Eye (tissue), 1 donor: Measurements from ENCODE around the gene ZNF732.
"Not testable (repeated sequence)": the region's sequence is repeated elsewhere in the genome, so short reads cannot be mapped to it uniquely, and the experiment has no call there.

Experiments used
- DNase-seq: peaks from one replicate; pipeline ENCODE4 v3.0.0-alpha.2; 2015

The ZNF732 gene

DNA sequence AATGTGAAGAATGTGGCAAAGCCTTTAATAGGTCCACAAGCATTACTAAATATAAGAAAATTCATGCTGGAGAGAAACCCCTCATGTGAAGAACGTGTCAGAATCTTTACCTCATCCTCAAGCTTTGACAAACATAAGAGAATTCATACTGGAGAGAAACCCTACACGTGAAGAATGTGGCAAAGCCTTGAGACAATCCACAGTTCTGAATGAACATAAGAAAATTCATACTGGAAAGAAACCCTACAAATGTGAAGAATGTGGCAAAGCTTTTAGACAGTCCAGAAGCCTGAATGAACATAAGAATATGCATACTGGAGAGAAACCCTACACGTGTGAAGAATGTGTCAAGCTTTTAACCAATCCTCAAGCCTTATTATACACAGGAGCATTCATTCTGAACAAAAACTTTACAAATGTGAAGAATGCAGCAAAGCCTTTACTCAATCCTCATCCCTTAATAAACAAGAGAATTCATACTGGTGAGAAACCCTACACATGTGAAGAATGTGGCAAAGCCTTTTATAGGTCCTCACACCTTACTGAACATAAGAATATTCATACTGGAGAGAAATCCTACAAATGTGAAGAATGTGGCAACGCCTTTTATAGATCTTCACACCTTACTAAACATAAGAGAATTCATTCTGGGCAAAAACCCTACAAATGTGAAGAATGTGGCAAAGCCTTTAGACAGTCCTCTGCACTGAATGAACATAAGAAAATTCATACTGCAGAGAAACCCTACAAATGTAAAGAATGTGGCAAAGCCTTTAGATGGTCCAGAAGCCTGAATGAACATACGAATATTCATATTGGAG, 51.1 kb downstream of the ZNF732 start:
- no peak for DNase-seq

DNA sequence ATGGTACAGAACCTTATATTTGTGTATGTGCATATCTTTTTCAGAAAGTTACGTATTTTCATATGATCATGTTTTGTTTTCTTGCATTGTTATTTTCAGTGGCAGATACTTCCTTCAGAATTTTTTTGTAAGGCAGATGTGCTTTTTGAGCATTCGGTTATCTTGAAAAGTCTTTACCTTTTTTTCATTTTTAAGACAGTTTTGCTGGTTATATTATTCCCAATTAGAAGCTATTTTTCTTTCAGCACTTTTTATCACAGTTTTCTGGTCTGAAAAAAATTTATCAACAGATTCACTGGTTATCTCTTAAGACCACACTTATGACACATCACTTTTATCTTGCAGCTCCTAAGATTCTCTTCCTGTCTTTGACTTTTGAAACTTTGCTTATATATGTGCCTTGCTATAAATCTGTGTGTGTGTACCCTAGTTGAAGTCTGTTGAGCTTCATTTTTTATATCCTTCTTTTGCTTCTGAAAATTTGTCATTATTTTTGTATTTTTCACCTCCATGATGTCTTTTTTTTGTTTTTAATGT, 53.1 kb downstream of the ZNF732 start:
- no peak for DNase-seq

DNA sequence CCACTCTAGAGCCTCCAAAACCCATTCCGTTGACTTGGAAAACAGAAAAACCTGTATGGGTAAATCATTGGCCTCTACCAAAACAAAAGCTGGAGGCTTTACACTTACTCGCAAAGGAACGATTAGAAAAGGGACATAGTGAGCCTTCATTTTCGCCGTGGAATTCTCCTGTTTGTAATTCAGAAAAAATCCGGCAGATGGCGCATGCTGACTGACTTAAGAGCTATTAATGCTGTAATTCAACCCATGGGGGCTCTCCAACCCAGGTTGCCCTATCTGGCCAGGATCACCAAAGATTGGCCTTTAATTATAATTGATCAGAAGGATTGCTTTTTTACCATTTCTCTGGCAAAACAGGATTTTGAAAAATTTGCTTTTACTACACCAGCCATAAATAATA, 60.8 kb downstream of the ZNF732 start:
- DNase-seq = peak; percentile 18

DNA sequence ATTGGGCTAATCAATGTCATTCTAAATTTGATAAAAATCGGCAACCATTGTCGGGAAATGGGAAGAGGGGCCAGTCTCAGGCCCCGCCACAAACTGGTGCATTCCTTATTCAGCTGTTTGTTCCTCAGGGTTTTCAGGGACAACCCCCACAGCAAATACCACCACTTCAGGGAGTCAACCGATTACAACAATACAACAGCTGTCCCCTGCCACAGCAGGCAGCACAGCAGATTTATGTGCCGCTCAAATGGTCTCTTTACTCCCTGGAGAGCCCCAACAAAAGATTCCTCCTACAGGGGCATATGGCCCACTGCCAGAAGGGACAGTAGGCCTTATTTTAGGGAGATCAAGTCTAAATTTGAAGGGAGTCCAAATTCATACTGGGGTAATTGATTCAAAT, 61.8 kb downstream of the ZNF732 start:
- DNase-seq = no peak

DNA sequence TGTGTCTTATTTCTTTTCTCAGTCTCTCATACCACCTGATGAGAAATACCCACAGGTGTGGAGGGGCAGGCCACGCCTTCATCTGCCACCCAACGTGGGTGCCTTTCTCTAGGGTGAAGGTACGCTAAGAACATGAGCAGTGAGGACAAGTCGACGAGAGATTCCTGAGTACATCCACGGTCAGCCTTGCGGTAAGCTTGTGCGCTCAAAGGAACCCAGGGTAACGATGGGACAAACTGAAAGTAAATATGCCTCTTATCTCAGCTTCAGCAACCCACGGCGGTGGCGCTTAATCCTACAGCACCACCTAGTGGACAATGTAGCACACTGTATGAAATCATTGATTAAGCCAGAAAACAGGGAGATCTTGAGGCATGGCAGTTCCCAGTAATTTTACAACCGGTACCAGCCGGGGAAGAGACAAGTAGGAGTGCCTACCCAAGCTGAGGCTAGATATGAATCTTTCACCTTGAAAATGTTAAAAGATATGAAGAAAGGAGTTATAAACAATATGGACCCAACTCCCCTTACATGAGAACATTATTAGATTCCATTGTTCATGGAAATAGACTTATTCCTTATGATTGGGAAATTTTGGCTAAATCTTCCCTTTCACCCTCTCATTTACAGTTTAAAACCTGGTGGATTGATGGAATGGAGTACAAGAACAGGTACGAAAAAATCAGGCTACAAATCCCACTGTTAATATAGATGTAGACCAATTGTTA, 63.0 kb downstream of the ZNF732 start:
- peak; percentile 7 for DNase-seq

DNA sequence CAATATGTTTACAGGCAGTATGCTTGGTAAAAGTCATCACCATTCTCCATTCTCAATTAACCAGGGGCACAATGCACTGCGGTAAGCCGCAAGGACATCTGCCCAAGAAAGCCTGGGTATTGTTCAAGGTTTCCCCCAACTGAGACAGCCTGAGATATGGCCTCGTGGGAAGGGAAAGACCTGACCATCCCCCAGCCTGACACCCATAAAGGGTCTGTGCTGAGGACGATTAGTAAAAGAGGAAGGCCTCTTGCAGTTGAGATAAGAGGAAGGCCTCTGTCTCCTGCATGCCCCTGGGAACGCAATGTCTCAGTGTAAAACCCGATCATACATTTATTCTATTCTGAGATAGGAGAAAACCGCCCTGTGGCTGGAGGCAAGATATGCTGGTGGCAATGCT, 63.9 kb downstream of the ZNF732 start:
- not testable (repeated sequence) for DNase-seq

DNA sequence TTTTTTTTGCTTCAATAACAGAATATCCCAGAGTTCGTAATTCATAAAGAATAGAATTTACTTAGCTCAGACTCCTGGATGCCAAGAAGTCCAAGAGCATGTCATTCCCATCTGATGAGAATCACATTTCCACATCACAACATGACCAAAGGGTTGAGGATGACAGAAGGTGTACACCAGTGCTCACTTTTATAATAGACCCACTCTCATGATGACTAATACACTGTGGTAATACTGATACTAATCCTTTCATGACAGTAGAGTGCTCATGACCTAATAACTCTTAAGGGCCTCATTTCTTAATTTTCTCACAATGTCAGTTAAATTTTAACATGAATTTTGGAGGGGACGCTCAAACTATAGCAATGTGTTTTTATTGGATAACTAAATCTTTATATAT, 69.2 kb downstream of the ZNF732 start:
- DNase-seq = no peak

DNA sequence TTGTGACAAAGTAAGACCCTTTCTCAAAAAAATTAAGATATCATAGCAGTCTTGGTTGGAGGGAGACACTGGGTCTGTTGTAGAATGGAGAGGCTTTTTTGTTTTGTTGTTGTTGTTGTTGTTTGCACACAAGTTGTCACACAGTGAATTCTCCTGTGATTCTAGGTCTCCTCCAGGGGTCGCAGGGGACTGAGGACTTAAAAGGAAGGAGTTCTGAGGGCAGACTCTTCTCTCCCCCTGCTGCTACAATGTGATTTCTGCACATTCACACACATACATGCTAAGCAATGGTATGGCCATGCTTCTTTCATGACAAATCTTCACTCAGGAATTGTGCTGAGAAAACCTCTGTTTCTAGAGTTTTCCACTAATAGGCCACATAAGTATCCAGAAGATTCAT, 71.1 kb downstream of the ZNF732 start:
- no peak for DNase-seq

DNA sequence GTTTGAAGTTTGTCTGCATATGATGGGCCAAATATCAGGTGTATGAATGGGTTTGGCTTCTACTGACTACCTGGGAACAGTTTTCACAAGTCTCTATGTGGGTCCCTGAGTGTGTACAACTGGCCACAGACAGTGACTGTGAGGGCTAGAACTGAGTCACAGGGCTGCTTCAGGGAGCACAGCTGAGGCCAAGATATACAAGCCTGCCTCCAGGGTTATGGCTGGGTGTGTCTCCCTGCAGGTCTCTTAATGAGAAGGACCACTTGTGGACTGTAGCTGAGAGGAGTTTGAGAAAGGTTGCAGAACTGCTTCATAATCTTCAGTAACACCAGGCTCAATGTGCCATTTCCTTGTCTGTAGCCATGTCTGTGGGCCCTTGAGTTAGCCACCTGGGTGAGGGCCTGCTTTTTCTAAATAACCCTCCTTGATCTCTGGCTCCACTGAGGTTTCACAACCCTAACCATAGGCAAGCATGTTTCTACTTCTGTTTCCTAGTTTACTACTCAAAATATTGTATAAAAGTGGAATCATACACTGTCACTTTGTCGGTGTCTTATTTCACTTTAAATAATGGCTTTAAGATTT, 81.3 kb downstream of the ZNF732 start:
- no peak for DNase-seq
